Amygdala (tissue), 56 donors: ENCODE measurements around the gene EIF4E.
"Not testable (repeated sequence)": the region's sequence is repeated elsewhere in the genome, so short reads cannot be mapped to it uniquely, and the experiment has no call there.

Experiments
- DNase-seq, 56 donors: peaks; one replicate each; lab custom pipeline; 2025; lab: John Stamatoyannopoulos, UW

EIF4E gene

DNA sequence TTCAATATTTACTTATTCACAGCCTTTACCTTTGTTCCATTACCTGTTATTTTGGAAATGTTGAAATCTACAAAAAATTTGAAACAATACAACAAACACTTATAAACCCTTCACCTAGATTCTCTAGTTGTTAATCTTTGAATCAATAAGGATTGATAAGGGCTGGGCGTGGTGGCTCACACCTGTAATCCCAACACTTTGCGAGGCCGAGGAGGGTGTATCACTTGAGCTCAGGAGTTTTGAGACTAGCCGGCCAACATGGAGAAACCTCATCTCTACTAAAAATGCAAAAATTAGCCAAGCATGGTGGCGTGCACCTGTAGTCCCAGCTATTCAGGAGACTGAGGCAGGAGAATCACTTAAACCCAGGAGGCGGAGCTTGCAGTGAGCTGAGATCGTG, 5.9 kb upstream of the EIF4E start:
- not testable (repeated sequence) for DNase-seq

DNA sequence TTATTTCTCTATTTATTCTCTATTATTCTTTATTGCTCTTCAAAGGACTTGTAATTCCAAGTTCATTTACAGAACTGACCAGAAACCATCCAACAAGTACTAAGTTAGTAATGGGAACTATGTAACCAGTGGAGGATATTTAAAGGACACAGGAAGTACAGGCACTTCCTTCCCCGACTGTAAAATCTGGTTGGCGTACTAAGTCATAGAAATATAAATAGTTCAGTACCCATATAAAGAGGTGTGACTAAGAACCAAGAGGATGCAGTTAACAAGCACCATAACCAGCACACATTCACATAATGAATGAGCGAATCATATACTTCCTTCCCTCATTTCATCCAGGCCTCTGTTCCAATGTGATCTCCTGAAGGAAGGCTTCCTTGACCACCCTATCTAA, 3.6 kb upstream of the EIF4E start:
- no peak for DNase-seq

DNA sequence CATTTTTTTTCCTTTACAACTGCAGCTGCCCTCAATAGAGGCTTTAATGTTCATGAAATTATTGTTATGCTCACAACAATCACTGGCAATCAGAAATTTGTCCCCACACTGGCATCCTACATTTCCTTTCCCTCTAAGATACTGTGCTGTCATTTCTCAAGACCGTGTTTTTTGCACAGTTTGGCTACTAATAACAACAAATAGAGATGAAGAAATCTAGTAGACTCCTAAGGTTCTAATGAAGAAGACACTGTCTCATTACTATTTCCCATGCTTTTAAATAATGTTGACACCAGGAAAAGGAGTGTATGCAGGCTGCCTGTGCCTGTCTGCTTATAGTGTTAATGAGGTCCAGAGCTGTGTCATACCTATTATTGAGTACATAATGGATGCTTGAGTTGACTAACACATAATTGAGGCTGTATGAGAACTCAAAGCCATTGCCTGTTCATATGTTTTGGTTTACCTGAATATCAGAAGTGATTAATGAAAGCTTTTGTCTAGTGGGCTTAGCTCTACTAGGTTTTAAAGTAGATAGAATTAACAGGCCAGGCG, 1.5 kb upstream of the EIF4E start:
- DNase-seq = no peak

DNA sequence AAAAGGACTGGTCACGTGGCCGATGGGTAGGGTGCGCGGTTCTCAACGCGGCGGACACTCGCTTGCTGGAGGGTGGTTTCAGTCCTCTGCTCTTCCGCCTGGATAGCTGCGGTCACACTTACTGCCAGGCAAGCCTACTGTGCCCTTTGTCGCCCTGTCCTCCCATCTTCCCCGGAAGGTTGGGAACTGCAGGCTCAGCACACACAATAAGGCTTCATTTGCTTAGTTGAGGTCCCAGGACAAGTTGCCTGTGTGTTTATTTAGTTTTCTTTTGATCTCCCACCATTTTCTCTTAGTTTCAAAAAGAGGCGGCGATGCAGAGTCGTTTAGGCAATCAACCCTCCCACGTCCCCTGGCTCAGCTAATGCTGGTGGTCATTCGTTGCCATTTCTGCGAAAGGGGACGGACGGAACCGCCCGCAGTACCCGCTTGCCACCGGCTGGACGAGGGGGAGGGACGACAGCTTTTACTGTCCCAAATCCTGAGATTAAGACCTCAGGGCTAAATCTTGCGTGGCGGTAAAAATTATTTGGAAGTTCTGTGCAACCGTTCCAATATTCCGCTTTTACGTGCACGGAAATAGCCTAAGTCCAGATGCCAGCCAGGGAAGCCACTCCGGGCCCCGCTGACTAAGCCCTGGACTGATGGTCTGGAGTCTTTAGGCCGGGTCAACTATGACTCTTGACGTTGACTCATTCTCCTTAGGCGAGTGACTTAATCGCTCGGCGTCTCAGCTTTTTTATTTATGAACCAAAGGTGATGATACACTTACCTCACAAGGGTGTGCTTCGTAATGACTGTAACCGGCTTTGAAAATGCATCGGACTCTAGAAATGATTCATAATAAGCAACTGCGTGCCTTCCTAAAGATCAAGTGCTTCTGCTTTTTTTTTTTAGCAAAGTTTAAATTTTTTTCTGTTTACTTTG, 671 bp upstream of the EIF4E start:
- DNase-seq = peak in 38 of 56 donors; percentile 20 to 83 (median 60)

DNA sequence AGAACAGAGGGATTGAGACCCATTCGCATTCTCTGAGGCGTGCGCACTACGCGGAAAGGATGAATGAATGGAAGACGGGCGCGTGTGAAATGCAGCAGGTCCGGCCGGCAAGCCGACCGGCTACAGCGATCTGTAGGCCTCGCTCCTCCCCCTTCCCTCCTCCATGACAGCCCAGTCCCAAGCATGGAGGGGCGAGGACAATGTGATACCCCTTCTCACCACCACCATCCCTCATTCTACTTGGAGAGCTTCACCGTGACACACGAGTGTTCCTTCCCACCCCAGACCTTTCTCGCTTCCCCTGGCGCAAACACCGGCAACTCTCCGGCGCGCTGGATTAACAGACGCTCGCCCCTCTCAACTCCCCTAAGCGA, 815 bp downstream of the EIF4E start:
- DNase-seq = peak in 51 of 56 donors; percentile 7 to 78 (median 54)

DNA sequence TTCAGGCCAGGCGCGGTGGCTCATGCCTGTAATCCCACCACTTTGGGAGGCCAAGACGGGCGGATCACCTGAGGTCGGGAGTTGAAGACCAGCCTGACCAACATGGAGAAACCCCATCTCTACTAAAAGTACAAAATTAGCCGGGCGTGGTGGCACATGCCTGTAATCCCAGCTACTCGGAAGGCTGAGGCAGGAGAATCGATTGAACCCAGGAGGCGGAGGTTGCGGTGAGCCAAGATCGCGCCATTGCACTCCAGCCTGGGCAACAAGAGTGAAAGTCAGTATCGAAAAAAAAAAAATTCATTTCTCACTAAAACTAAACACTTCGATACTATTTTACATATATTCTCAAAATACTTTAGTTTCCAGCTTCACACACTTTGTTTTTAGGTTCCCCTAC, 2.7 kb downstream of the EIF4E start:
- not testable (repeated sequence) for DNase-seq

DNA sequence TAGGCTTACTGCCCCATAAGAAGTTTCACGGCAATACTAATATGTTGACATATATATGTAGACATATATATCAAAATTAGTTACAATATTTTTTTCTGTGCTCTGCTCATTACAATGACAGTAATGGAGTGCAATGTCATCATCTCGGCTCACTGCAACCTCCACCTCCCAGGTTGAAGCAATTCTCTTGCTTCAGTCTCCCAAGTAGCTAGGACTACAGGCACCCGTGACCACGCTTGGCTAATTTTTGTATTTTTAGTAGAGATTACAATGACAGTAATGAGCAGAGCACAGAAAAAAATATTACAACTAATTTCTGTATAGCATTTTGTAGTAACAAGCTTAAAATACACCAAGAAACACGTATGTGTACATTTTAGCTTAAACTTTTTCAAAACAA, 7.6 kb downstream of the EIF4E start:
- DNase-seq = no peak

DNA sequence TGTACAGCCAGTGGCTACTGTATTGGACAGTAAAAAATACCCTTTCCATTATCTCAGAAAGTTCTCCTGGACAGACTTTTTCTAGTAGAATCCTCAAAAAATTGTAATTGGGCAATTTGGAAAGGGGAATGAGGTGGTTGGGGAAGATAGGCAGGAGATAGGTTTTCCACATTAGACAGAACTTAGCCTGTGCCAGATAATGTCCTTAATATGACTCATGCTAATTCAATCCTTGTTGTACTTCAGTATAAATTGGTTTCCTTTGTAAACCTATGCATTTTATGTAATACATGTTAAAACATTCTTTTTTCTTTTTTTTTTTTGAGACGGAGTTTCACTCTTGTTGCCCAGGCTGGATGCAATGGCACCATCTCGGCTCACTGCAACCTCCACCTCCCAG, 8.9 kb downstream of the EIF4E start:
- no peak for DNase-seq

DNA sequence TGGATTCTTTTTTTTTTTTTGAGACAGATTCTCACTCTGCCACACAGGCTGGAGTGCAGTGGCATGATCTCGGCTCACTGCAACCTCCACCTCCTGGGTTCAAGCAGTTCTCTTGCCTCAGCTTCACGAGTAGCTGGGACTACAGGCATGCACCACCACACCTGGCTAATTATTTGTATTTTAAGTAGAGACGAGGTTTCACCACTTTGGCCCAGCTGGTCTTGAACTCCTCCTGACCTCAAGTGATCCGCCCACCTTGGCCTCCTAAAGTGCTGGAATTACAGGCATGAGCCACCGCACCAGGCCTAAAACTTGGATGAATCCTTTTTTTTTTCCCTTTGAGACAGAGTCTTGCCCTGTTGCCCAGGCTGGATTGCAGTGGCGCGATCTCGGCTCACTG, 18.2 kb downstream of the EIF4E start:
- DNase-seq = not testable (repeated sequence)

DNA sequence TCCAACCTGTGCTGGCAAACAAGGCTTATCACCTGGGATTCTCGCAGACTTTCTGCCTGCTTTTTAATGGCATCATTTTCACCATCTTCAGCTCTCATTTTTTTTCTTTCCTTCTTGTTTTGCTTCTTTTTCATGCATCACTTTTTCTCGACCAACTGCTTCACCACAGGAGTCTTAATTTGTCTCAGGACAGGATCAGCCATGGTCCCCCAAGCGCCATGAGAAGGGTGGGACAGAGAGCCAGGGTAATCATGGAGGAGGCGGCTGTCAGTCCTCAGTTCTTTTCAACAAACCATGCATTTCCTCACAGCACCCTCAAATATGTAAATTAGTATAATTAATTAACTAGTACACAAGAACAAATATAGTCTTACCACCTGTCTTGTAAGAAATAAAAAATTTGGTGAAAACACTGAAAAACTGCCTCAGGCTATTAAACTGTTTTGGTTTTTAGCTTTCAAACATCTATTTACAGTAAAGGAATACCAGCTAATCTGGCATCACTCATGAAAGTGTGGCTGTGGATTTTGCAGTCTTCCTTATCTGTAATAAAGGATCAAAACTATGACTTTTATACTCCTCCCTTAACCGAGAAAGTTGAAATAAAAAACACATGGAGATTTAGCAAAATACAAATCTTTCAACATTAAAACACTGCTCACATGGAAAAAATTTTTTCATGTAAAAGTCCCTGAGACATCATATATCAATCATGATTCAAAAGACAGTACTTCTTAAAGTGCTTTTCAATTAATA, 19.1 kb downstream of the EIF4E start:
- no peak for DNase-seq

DNA sequence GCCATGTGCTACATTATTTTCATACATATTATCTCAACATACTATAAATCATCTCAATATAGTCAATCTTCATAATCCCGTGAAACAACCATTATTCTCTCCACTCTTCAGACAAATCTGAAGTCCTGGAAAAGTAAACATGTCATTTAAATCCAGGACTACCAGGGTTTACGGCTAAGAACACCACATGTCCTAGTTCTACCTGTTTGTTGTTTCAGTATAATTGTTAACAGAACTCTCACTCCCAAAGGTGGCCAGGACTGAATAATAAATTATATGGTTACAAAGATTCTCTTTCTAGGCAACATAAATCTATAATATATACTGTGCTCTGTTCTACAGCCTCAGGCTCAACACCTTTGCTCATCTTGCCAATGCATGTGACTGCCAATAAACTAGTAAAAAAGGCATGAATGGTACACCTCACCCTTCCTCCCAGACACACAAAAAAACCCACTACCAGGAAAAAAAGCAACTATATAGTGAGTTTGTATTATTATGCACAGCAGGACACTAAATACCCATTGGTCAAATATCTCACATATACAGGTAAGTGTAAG, 20.1 kb downstream of the EIF4E start:
- no peak for DNase-seq

DNA sequence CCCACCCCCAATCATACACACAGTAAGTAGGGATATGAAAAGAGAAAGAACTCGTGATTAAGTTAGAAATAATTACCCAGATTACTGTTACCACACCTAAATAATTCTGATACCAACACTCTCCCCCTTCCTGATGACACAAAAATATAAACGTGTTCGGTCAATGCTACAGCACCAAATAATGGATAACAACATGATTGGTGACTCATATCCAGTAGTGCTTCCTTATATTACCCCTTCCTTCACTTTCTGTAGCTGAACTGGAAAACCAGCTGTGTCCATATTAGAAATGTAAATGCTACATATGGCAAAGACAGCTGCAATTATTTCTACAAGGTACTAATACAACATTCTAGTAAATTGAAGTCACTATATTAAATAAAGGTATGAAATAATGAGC, 20.8 kb downstream of the EIF4E start:
- no peak for DNase-seq

DNA sequence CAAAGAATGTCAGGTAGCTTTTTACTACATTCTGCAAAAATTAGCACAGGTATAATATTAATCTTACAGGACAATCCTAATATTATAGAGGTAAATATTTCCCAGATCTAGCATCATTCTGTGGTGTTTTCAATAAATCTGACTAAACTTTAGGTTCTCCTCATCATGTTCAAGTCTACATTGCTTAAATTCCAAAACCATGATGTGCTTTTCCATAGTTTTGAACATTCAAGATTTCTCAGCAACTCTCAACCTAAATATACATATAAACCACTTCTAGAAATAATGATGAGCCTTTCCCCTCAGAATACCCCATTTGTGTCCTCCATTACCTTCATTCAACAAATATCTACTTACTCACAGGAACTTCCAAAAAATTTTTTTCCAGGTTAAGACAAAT, 23.1 kb downstream of the EIF4E start:
- no peak for DNase-seq

DNA sequence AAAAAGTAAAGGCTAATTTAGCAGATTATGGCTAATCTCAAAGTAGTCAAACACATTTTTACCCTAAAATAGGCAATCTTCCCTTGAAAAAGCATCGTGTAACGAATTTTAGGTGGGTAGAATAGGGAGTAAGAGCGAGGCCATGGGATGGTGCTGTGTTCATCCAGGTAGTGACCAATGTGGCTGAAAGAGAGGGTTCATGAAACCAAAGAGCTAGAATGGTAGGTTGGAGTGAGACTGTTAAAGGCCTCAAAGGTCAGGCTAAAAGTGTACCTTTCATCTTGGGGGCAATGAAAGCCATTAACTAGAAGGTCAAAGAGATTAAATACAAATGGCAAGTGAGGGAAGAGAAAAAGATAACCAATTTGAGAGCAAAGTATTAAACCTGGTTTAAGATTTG, 23.6 kb downstream of the EIF4E start:
- no peak for DNase-seq

DNA sequence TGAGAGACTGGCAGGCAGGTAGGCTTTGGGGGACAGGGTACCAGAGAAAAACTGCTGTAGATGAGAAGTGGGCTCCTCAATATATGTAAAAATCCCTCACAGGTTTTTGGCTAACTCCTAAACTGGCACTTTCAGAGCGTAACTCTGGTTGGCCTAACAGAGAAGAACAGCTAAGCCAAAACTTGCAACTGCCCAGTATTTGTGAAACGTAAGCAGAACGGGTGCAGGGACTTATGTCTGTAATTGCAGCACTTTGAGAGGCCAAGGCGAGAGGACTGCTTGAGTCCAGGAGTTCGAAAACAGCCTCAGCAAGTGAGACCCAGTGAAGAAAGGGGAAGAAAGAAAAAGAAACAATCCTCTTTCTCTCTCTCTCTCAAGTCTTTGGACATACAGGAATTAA, 25.0 kb downstream of the EIF4E start:
- DNase-seq = no peak

DNA sequence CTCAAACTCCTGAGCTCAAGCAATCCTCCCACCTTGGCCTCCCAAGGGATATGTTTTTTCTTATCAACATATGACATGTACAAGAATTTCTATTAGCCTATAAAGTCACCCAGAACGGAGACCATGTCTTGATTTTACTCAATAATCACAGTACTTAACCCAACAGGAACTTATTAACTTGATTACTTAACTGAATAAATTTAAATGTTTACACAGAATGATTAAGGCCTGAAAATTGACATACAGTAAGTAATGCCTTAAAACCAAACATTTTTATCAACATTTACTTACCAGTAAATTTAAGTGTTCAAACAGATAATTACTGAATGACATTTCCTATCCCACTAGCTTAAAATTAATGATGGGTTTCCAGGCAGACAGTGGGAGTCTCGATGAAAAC, 25.4 kb downstream of the EIF4E start:
- DNase-seq = no peak

DNA sequence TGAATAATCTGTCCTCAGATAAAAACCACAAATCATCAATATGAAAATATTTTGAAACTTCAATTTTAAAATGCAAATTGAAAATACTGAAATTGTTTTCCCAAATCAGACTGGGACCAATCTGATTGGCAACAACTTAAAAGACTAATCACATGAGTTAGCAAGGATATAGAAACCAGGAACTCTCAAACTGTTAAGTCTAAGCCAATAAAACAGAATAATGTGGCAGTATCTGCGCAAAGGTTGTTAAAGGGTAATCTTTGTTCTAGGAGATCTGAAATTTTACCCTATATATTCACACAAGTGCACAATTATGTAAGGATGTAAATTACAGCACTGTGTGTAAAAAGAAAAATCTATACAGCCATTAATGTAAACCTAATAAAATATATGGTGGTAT, 29.7 kb downstream of the EIF4E start:
- DNase-seq = no peak

DNA sequence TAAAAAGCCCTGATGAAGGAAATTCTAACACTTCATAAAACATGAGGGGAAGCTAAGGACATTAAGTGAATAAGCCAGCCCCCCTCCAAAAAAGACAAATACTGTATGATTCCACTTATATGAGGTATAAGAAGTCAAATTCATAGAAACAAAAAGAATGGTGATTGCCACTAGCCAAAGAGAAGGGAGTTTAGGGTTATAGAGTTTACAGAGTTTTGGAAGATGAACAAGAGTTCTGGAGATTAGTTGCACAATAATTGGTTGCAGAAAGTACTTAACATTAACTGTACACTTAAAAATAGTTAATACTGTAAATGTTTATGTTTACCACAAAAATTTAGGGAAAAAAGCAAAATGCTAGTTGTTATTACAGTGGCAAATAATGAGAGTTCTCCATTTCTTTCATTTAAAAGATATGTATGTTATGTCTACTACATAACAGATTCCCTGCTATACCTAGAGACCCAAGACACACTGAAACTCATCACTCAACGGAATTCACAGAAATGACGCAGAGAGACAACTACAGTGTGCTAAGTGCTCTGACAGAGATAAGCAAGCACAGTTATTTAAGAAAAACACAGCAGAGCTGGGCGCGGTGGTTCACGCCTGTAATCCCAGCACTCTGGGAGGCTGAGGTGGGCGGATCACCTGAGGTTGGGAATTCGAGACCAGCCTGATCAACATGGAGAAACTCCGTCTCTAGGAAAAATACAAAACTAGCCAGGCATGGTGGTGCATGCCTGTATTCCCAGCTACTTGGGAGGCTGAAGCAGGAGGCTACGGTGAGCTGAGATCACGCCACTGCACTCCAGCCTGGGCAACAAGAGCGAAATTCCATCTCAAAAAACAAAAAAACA, 37.2 kb downstream of the EIF4E start:
- DNase-seq = no peak

DNA sequence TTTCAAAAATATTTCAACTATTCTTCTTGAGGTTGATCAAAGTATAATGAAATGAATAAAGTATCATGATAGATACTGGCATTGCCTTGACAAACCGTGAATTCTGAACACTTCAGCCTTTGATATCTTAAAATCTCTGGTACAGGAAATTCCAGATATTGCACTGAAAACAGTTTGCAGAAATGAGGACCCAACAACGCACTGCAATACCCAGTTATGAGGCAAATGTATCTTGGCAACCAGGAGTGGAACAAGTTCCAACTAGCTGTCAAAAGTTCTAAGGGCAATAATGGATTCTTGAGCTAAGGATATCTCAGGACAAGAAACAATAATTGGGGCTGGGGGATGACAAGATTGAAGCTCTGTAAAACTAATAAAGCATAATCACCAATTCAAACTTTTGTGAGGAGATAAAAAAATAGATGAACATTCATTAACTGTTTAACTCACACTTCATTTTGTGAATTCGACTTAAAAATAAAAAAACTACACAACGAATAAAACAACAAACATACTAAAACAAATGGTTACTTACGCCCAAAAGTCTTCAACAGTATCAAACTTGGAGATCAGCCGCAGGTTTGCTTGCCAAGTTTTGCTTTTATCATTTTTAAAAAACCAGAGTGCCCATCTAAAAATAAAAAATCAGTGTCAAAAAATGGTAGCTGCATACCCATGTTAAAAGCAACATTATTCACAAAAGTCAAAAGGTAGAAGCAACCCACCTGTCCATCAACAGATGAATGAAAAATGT, 38.1 kb downstream of the EIF4E start:
- DNase-seq = no peak

DNA sequence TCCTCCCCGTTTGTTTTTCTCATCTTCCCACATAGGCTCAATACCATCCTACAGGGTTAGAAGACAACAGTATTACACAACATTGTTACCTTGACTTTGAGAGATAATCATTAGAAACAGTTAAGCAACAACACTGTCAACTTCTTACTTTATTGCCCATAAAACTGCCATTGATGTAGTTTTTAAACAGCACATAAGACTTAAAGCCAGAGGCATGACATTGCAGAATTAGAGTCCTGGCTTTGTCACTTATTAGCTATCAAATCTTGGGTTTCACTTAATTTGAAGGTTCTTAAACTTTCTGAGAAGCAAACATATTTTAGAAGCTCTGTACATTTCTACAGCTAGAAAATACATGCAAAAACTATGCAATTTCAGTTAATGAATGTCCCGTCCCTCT, 41.8 kb downstream of the EIF4E start:
- no peak for DNase-seq
